Uterus (tissue), 2 donors: ENCODE data around the gene MAP2K4.

ENCODE experiments used
- CTCF ChIP-seq, 4 experiments: fragments of 200-600 bp in 2 of 4; fragments of 450-650 bp in 2 of 4; sonication (generic) in 2 of 4; IDR thresholded peaks; one replicate each; pipeline ENCODE4 v1.5.1; 2016 to 2019; ENCODE audit warnings: antibody characterized with exemption in 4 of 4, mild to moderate bottlenecking in 2 of 4, moderate library complexity in 1 of 4
- POLR2A ChIP-seq, 2 donors: fragments of 450-650 bp; IDR thresholded peaks; one replicate each; pipeline ENCODE4 v1.6.1; 2016; ENCODE audit warnings: antibody characterized with exemption in 2 of 2, mild to moderate bottlenecking in 1 of 2, moderate library complexity in 1 of 2

GRCh38 chr17:12098568-12098967 lies 77.9 kb downstream of the MAP2K4 start:
- TF ChIP-seq CTCF (IDR thresholded peaks at IDR 0.05) (no peak), POLR2A (IDR thresholded peaks at IDR 0.05) (no peak)
